HepG2 (cell line): ENCODE measurements around the gene SLC6A6. TPM values are rescaled to one million over a fixed set of nuclear protein-coding genes. Genes with fewer than 3 reads are reported as not detected.

Source experiments
- CHD2 ChIP-seq: IDR thresholded peaks from 2 replicates; pipeline ENCODE4 v1.6.1; 2011; ENCODE audit warnings: low read depth, low read length, improper control_type of control experiment
- CREB3 ChIP-seq: sonication (generic); formaldehyde crosslinking; IDR thresholded peaks from 2 replicates; pipeline ENCODE4 v1.5.0; 2020; ENCODE audit warnings: missing genetic modification reagents
- CSRNP1 ChIP-seq: sonication (generic); formaldehyde crosslinking; IDR thresholded peaks from 2 replicates; pipeline ENCODE4 v1.8.1; 2023; ENCODE audit warnings: mild to moderate bottlenecking, missing genetic modification reagents
- FOXK2 ChIP-seq: fragments of 450-650 bp; IDR thresholded peaks from 2 replicates; pipeline ENCODE4 v1.6.1; 2016
- GATAD1 ChIP-seq: IDR thresholded peaks from 2 replicates; pipeline ENCODE4 v1.6.1; 2016; ENCODE audit warnings: missing genetic modification reagents, missing compliant biosample characterization
- MIXL1 ChIP-seq: IDR thresholded peaks from 2 replicates; pipeline ENCODE4 v1.6.1; 2016
- MYPOP ChIP-seq: sonication (generic); formaldehyde crosslinking; IDR thresholded peaks from 2 replicates; pipeline ENCODE4 v1.8.1; 2023; ENCODE audit warnings: mild to moderate bottlenecking, moderate library complexity, missing genetic modification reagents
- NR2F6 ChIP-seq, 2 experiments: IDR thresholded peaks; 2 replicates each; pipeline ENCODE4 v1.6.1; 2016; ENCODE audit warnings: antibody characterized with exemption in 1 of 2, mild to moderate bottlenecking in 1 of 2
- PAWR ChIP-seq: sonication (generic); formaldehyde crosslinking; IDR thresholded peaks from 2 replicates; pipeline ENCODE4 v1.4.0; 2020; ENCODE audit warnings: missing genetic modification reagents, mild to moderate bottlenecking, borderline replicate concordance
- PLSCR1 ChIP-seq: sonication (generic); formaldehyde crosslinking; IDR thresholded peaks from 2 replicates; pipeline ENCODE4 v1.5.0; 2020; ENCODE audit warnings: missing genetic modification reagents, mild to moderate bottlenecking, borderline replicate concordance
- RARG ChIP-seq: sonication (generic); formaldehyde crosslinking; IDR thresholded peaks from 2 replicates; pipeline ENCODE4 v1.4.0; 2020; ENCODE audit warnings: low read depth, mild to moderate bottlenecking, missing genetic modification reagents
- RFX3 ChIP-seq: IDR thresholded peaks from 2 replicates; pipeline ENCODE4 v1.6.1; 2016; ENCODE audit warnings: missing biosample characterization, missing genetic modification reagents
- SOX13 ChIP-seq, 3 experiments: fragments of 450-650 bp in 1 of 3; sonication (generic) in 1 of 3; formaldehyde crosslinking in 1 of 3; IDR thresholded peaks in 2 of 3; conservative IDR thresholded peaks in 1 of 3; 2 replicates each; pipeline versions ENCODE4 v1.5.0 to v1.6.1; 2016 to 2020; ENCODE audit warnings: antibody characterized with exemption in 1 of 3, mild to moderate bottlenecking in 1 of 3, missing compliant biosample characterization in 1 of 3, missing genetic modification reagents in 1 of 3, moderate library complexity in 1 of 3
- SOX6 ChIP-seq, 2 experiments: fragments of 450-650 bp in 1 of 2; sonication (generic) in 1 of 2; formaldehyde crosslinking in 1 of 2; IDR thresholded peaks; 2 replicates each; pipeline versions ENCODE4 v1.4.0 to v1.6.1; 2017 to 2020; ENCODE audit warnings: antibody characterized with exemption in 1 of 2, mild to moderate bottlenecking in 1 of 2, missing genetic modification reagents in 1 of 2
- TIGD3 ChIP-seq: sonication (generic); formaldehyde crosslinking; IDR thresholded peaks from 2 replicates; pipeline ENCODE4 v1.5.1; 2020; ENCODE audit warnings: mild to moderate bottlenecking, missing genetic modification reagents, borderline replicate concordance
- TP53 ChIP-seq: sonication (generic); formaldehyde crosslinking; conservative IDR thresholded peaks from 2 replicates; pipeline ENCODE4 v1.4.0; 2020; ENCODE audit warnings: missing genetic modification reagents
- ZBTB20 ChIP-seq: sonication (generic); formaldehyde crosslinking; IDR thresholded peaks from 2 replicates; pipeline ENCODE4 v1.8.1; 2023; ENCODE audit warnings: missing genetic modification reagents, low read depth, mild to moderate bottlenecking, borderline replicate concordance
- ZGPAT ChIP-seq: IDR thresholded peaks from 2 replicates; pipeline ENCODE4 v1.6.1; 2016; ENCODE audit warnings: mild to moderate bottlenecking
- ZNF710 ChIP-seq: sonication (generic); formaldehyde crosslinking; IDR thresholded peaks from 2 replicates; pipeline ENCODE4 v1.5.0; 2020; ENCODE audit warnings: mild to moderate bottlenecking, missing genetic modification reagents, borderline replicate concordance
- polyA plus RNA-seq, 8 experiments: library from polyadenylated mRNA; depleted of rRNA in 3 of 8; stranded (reverse) in 7 of 8; unstranded in 1 of 8; fragments of >200 nt; fragmentation: Illumina TruSeq in 4 of 8; extraction: Trizol in 4 of 8; gene quantifications; 2 replicates each; pipeline versions ENCODE4 v1.2.1 to v1.2.3, GENCODE V29; 2011 to 2016; ENCODE audit warnings: low read depth in 4 of 8, missing spikeins in 1 of 8, mixed read lengths in 1 of 8; ENCODE audit not compliant: insufficient read depth in 1 of 8
- total RNA-seq, 5 experiments: library from RNA; depleted of rRNA; stranded (reverse); fragments of >200 nt; fragmentation: Illumina TruSeq; extraction: Trizol; gene quantifications; 2 replicates each; pipeline ENCODE4 v1.2.3, GENCODE V29; 2016; ENCODE audit warnings: low read depth in 1 of 5

Gene SLC6A6
- total and polyA plus RNA-seq, 2 of the 13 experiments (the other 11 are each of a cell fraction or from before 2014, with no cell fraction given), result 14.1 to 20.7 TPM

- peak; percentile 37; the same call in 1 of the 2 replicates for TF ChIP-seq GATAD1
- 0 out of 2 replicates have a peak, but pooled peaks have one; percentile 31 for TF ChIP-seq CSRNP1
- TF ChIP-seq ZNF710, result no peak; the same call in 1 of the 2 replicates
- TF ChIP-seq RFX3 (CRISPR knock-in tag), result no peak
- TF ChIP-seq FOXK2, result peak; percentile 56; the same call in 1 of the 2 replicates
- peak; percentile 78; the same call in 1 of the 2 replicates for TF ChIP-seq ZGPAT (CRISPR knock-in tag)
- TF ChIP-seq CREB3, result no peak
- no peak for TF ChIP-seq SOX13 (IDR thresholded peaks at IDR 0.05)
- peak in 1 of 2 experiments; percentile 60; a peak in 2 of 4 replicates for TF ChIP-seq SOX13 (CRISPR knock-in tag; conservative IDR thresholded peaks at IDR 0.05 in 1 of 2, IDR thresholded peaks at IDR 0.05 in 1 of 2)
- TF ChIP-seq TIGD3 (CRISPR knock-in tag), result no peak
- TF ChIP-seq MYPOP (CRISPR knock-in tag), result 0 out of 2 replicates have a peak, but pooled peaks have one; percentile 55
- no peak for TF ChIP-seq PLSCR1 (CRISPR knock-in tag)
- TF ChIP-seq PAWR (CRISPR knock-in tag), result no peak
- no peak for TF ChIP-seq NR2F6 (IDR thresholded peaks at IDR 0.05)
- TF ChIP-seq NR2F6 (CRISPR knock-in tag; IDR thresholded peaks at IDR 0.05), result peak; percentile 12; the same call in 1 of the 2 replicates
- TF ChIP-seq SOX6 (IDR thresholded peaks at IDR 0.05), result no peak
- TF ChIP-seq SOX6 (CRISPR knock-in tag; IDR thresholded peaks at IDR 0.05), result peak; percentile 77
- TF ChIP-seq MIXL1 (CRISPR knock-in tag), result 0 out of 2 replicates have a peak, but pooled peaks have one; percentile 54
- TF ChIP-seq CHD2, result no peak
- TF ChIP-seq RARG (CRISPR knock-in tag), result no peak
- no peak for TF ChIP-seq TP53
- TF ChIP-seq ZBTB20, result no peak
Observed at GRCh38 chr3:14402304-14402811, at the start of gene SLC6A6 (continued).
